Measurements from ENCODE around the gene AOX1. TPM values are rescaled to one million over a fixed set of nuclear protein-coding genes. Genes with fewer than 3 reads are reported as not detected.

AOX1 gene
- total and polyA plus RNA-seq, 2 of the 8 experiments (the other 6 are each of a cell fraction or from before 2014, with no cell fraction given) = 5.6 to 8.3 TPM

- TF ChIP-seq RBBP5 (IDR thresholded peaks at IDR 0.05; ENCODE audit: borderline replicate concordance, low read depth, low read length) = no peak
Measured at GRCh38 chr2:200604571-200605255, 18.9 kb downstream of the AOX1 start (continued).
